H9 (cell line): ENCODE measurements around the gene C2orf72. TPM values are rescaled to one million over a fixed set of nuclear protein-coding genes. Genes with fewer than 3 reads are reported as not detected.

Source experiments
- DNase-seq: peaks from one replicate; pipeline ENCODE4 v3.0.0-alpha.2; 2017
- H2AFZ ChIP-seq: one replicate; pipeline ENCODE4 v1.6.1; 2013; ENCODE audit warnings: mild to moderate bottlenecking, low read length, control low read depth, moderate library complexity
- H2AK5ac ChIP-seq: 2 replicates; pipeline ENCODE4 v1.6.1; 2013; ENCODE audit warnings: low read length, control low read depth, mixed read lengths; ENCODE audit not compliant: insufficient read length
- H2BK120ac ChIP-seq: one replicate; pipeline ENCODE4 v1.6.1; 2013; ENCODE audit warnings: low read depth, mild to moderate bottlenecking, low read length, control low read depth, inconsistent platforms; ENCODE audit not compliant: poor library complexity, severe bottlenecking
- H2BK12ac ChIP-seq: 2 replicates; pipeline ENCODE4 v1.6.1; 2013; ENCODE audit warnings: low read length, control low read depth, mixed read lengths, low read depth; ENCODE audit not compliant: insufficient read length
- H2BK15ac ChIP-seq: 2 replicates; pipeline ENCODE4 v1.6.1; 2013; ENCODE audit warnings: low read depth, low read length, control low read depth
- H2BK20ac ChIP-seq: one replicate; pipeline ENCODE4 v1.6.1; 2013; ENCODE audit warnings: low read depth, mild to moderate bottlenecking, low read length, control low read depth, inconsistent platforms; ENCODE audit not compliant: poor library complexity, severe bottlenecking
- H2BK5ac ChIP-seq: 2 replicates; pipeline ENCODE4 v1.6.1; 2013; ENCODE audit warnings: low read length, control low read depth, mixed read lengths; ENCODE audit not compliant: insufficient read length
- H3K14ac ChIP-seq: 2 replicates; pipeline ENCODE4 v1.6.1; 2013; ENCODE audit warnings: low read length, control low read depth; ENCODE audit not compliant: insufficient read depth
- H3K18ac ChIP-seq: 2 replicates; pipeline ENCODE4 v1.6.1; 2013; ENCODE audit warnings: low read depth, mild to moderate bottlenecking, mixed read lengths, low read length, control low read depth; ENCODE audit not compliant: insufficient read length
- H3K23ac ChIP-seq: 2 replicates; pipeline ENCODE4 v1.6.1; 2013; ENCODE audit warnings: low read length, control low read depth, mixed read lengths, low read depth; ENCODE audit not compliant: insufficient read length
- H3K23me2 ChIP-seq: 2 replicates; pipeline ENCODE4 v1.6.1; 2013; ENCODE audit warnings: low read depth, mild to moderate bottlenecking, mixed read lengths, low read length, control low read depth; ENCODE audit not compliant: insufficient read length, poor library complexity, severe bottlenecking
- H3K27ac ChIP-seq: 2 replicates; pipeline ENCODE4 v1.5.1; 2013; ENCODE audit warnings: low read length, control low read depth, mixed read lengths, low read depth; ENCODE audit not compliant: insufficient read length
- H3K27me3 ChIP-seq: 2 replicates; pipeline ENCODE4 v1.6.1; 2013; ENCODE audit warnings: low read length, control low read depth, inconsistent platforms; ENCODE audit not compliant: insufficient read depth
- H3K4ac ChIP-seq: 2 replicates; pipeline ENCODE4 v1.6.1; 2013; ENCODE audit warnings: low read depth, mild to moderate bottlenecking, control low read depth, inconsistent platforms, low read length, moderate library complexity
- H3K4me1 ChIP-seq: 2 replicates; pipeline ENCODE4 v1.6.1; 2013; ENCODE audit warnings: low read length, control low read depth, inconsistent platforms; ENCODE audit not compliant: insufficient read depth
- H3K4me2 ChIP-seq: 2 replicates; pipeline ENCODE4 v1.6.1; 2013; ENCODE audit warnings: low read length, control low read depth, mixed read lengths; ENCODE audit not compliant: insufficient read length, insufficient read depth
- H3K56ac ChIP-seq: 2 replicates; pipeline ENCODE4 v1.6.1; 2013; ENCODE audit warnings: low read depth, mild to moderate bottlenecking, mixed read lengths, low read length, control low read depth; ENCODE audit not compliant: insufficient read length
- H3K79me1 ChIP-seq: 2 replicates; pipeline ENCODE4 v1.6.1; 2013; ENCODE audit warnings: low read depth, mild to moderate bottlenecking, moderate library complexity, low read length, control low read depth, inconsistent platforms; ENCODE audit not compliant: insufficient read depth, poor library complexity, severe bottlenecking
- H3K79me2 ChIP-seq: 2 replicates; pipeline ENCODE4 v1.6.1; 2013; ENCODE audit warnings: low read length, control low read depth, inconsistent platforms; ENCODE audit not compliant: insufficient read depth
- H3K9ac ChIP-seq: 2 replicates; pipeline ENCODE4 v1.6.1; 2013; ENCODE audit warnings: low read length, control low read depth, mixed read lengths; ENCODE audit not compliant: insufficient read length; ENCODE audit errors: extremely low read depth
- H3K9me3 ChIP-seq: one replicate; pipeline ENCODE4 v1.6.1; 2013; ENCODE audit warnings: low read depth, low read length, inconsistent platforms; ENCODE audit not compliant: control insufficient read depth
- H3T11ph ChIP-seq: one replicate; pipeline ENCODE4 v1.6.1; 2013; ENCODE audit warnings: mild to moderate bottlenecking, low read length, control low read depth, inconsistent platforms
- H4K20me1 ChIP-seq: one replicate; pipeline ENCODE4 v1.6.1; 2013; ENCODE audit not compliant: control insufficient read depth, insufficient read length, insufficient read depth
- H4K5ac ChIP-seq: 2 replicates; pipeline ENCODE4 v1.6.1; 2013; ENCODE audit warnings: low read depth, mild to moderate bottlenecking, mixed read lengths, low read length, control low read depth; ENCODE audit not compliant: insufficient read length
- H4K8ac ChIP-seq: replicated peaks from 2 replicates; pipeline ENCODE4 v1.6.1; 2013; ENCODE audit warnings: low read length, control low read depth, mixed read lengths, low read depth; ENCODE audit not compliant: insufficient read length
- H4K91ac ChIP-seq: 2 replicates; pipeline ENCODE4 v1.6.1; 2013; ENCODE audit warnings: low read depth, mild to moderate bottlenecking, moderate library complexity, mixed read lengths, low read length, control low read depth; ENCODE audit not compliant: insufficient read length
- H3K27ac Mint-ChIP-seq, 3 experiments: 2 replicates in 2 of 3; 3 replicates in 1 of 3; pipeline ENCODE4 v1.8.0; 2020 to 2021; ENCODE audit warnings: mixed read lengths in 3 of 3, mild to moderate bottlenecking in 1 of 3, moderate library complexity in 1 of 3
- H3K27me3 Mint-ChIP-seq: 2 replicates; pipeline ENCODE4 v1.8.0; 2021; ENCODE audit warnings: low read depth, mild to moderate bottlenecking, moderate library complexity, mixed read lengths
- H3K36me3 Mint-ChIP-seq, 3 experiments: 2 replicates in 2 of 3; 3 replicates in 1 of 3; pipeline ENCODE4 v1.8.0; 2020 to 2021; ENCODE audit warnings: low read depth in 3 of 3, mixed read lengths in 3 of 3; ENCODE audit not compliant: insufficient read depth in 1 of 3
- H3K4me1 Mint-ChIP-seq, 2 experiments: 2 replicates each; pipeline ENCODE4 v1.8.0; 2020; ENCODE audit warnings: mixed read lengths in 2 of 2
- H3K4me3 Mint-ChIP-seq, 2 experiments: 2 replicates in 1 of 2; 3 replicates in 1 of 2; pipeline ENCODE4 v1.8.0; 2020 to 2021; ENCODE audit warnings: mild to moderate bottlenecking in 2 of 2, mixed read lengths in 2 of 2, moderate library complexity in 1 of 2
- H3K9me3 Mint-ChIP-seq, 2 experiments: 2 replicates in 1 of 2; 3 replicates in 1 of 2; pipeline ENCODE4 v1.8.0; 2020; ENCODE audit warnings: mild to moderate bottlenecking in 2 of 2, mixed read lengths in 2 of 2, moderate library complexity in 1 of 2
- WGBS: extraction: QIAGEN DNeasy Blood & Tissue Kit; methylation state at CpG from one replicate; pipeline ENCODE4 v1.1.7; 2013; ENCODE audit warnings: missing lambda C conversion rate, low lambda C conversion rate, mixed read lengths; ENCODE audit not compliant: insufficient read length; ENCODE audit errors: extremely low coverage; 5-methylcytosine and 5-hydroxymethylcytosine counted together
- total RNA-seq: library from RNA; stranded (reverse); gene quantifications from 2 replicates; pipeline ENCODE4 v1.2.1, GENCODE V29; 2021
- TF ChIP-seq, protein P1 (sequence below): fragments of 200-600 bp; sonication (generic); conservative IDR thresholded peaks from 3 replicates; pipeline ENCODE4 v1.8.0; 2021; ENCODE audit warnings: antibody characterized with exemption, mild to moderate bottlenecking

Gene C2orf72
- total RNA-seq, 1 experiment from 2014 or later, result 1.0 TPM

DNA sequence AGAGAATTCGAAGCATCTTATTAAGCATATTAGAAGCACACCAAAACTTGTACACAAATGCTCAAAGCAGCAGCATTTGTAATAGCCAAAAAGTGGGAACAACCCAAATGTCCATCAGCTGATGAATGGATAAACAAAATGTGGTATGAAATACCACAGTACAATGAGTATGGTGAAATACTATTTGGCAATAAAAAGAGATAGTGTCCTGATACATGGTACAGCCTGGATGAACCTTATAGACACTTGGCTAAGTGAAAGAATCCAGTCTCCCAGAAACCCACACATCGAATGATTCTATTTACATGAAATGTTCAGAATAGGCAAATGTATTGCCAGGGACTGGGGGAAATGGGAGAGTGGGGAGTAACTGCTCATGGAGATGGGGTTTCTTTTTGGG lies 38.4 kb upstream of the C2orf72 start:
- Histone ChIP-seq H4K91ac (no peak overlapping the region), H2AK5ac (no peak overlapping the region), H3K27ac (no peak overlapping the region), H3K14ac (no peak overlapping the region), H4K20me1 (no peaks in the 10 kb centered on the region), H3K4me2 (no peak overlapping the region), H2BK20ac (no peak overlapping the region), H3K9me3 (peaks cover 3% of the 10 kb centered on the region), H2AFZ (no peak overlapping the region), H3T11ph (no peak overlapping the region), H4K8ac (no peak overlapping the region), H4K5ac (no peak overlapping the region), H3K56ac (no peak overlapping the region), H3K9ac (no peak overlapping the region), H3K23me2 (no peaks in the 10 kb centered on the region), H3K18ac (no peak overlapping the region), H3K27me3 (no peaks in the 10 kb centered on the region; the same call in 1 of the 2 replicates), H2BK15ac (no peak overlapping the region), H3K4ac (no peak overlapping the region), H3K4me1 (no peaks in the 10 kb centered on the region), H3K79me2 (no peaks in the 10 kb centered on the region), H3K23ac (no peak overlapping the region), H2BK12ac (no peak overlapping the region), H2BK5ac (no peak overlapping the region), H2BK120ac (no peak overlapping the region), H3K79me1 (no peaks in the 10 kb centered on the region)
- WGBS, result no CpG with 5 or more reads among the region's 2 CpGs
- no peak overlapping the region; a peak in 1 of 5 replicates for H3K4me3 Mint-ChIP-seq
- H3K27me3 Mint-ChIP-seq, result peaks cover 62% of the 10 kb centered on the region
- TF ChIP-seq, protein P1, sequence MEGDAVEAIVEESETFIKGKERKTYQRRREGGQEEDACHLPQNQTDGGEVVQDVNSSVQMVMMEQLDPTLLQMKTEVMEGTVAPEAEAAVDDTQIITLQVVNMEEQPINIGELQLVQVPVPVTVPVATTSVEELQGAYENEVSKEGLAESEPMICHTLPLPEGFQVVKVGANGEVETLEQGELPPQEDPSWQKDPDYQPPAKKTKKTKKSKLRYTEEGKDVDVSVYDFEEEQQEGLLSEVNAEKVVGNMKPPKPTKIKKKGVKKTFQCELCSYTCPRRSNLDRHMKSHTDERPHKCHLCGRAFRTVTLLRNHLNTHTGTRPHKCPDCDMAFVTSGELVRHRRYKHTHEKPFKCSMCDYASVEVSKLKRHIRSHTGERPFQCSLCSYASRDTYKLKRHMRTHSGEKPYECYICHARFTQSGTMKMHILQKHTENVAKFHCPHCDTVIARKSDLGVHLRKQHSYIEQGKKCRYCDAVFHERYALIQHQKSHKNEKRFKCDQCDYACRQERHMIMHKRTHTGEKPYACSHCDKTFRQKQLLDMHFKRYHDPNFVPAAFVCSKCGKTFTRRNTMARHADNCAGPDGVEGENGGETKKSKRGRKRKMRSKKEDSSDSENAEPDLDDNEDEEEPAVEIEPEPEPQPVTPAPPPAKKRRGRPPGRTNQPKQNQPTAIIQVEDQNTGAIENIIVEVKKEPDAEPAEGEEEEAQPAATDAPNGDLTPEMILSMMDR, result no peak
- DNase-seq, result no peak
- peaks cover 4 to 5% of the 10 kb centered on the region in 2 experiments; a peak in 2 of 5 replicates for H3K9me3 Mint-ChIP-seq
- H3K36me3 Mint-ChIP-seq, result no peaks in the 10 kb centered on the region; a peak in 3 of 7 replicates
- peaks cover 4 to 8% of the 10 kb centered on the region in 2 experiments; a peak in 2 of 4 replicates for H3K4me1 Mint-ChIP-seq
- H3K27ac Mint-ChIP-seq, result no peak overlapping the region
